Measurements from ENCODE around the gene MYO18B. TPM values are rescaled to one million over a fixed set of nuclear protein-coding genes. Genes with fewer than 3 reads are reported as not detected.

The MYO18B gene
- total and polyA plus RNA-seq, 2 of the 8 experiments (the other 6 are each of a cell fraction or from before 2014, with no cell fraction given) = 0.62 to 0.78 TPM

DNA sequence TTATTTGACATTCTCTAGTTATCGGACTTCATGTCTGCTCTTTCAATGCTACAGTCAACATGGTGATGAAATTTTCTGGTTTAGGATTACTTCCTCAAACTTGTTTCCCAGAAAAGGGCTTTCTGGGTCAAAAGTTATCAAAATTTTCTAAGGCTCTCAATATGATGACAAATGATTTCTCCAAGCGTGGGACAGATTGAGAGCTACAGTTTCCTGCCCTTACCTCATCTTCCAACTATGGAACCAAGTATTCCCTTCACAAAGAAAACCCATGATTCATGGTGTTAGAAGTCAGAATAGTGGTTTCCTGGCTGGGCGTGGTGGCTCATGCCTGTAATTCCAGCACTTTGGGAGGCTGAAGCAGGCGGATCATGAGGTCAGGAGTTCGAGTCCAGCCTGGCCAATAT, 17.8 kb downstream of the MYO18B start (continued):
- no peak for TF ChIP-seq ASH2L (IDR thresholded peaks at IDR 0.05; ENCODE audit: low read length)
